GM12892 (cell line): ENCODE results near the gene PRKAG2.

Experiments used
- DNase-seq: peaks from one replicate; pipeline ENCODE4 v3.0.0; 2011; ENCODE audit not compliant: insufficient read length
- FAIRE-seq: peaks from 2 replicates; lab custom pipeline; 2011; peaks lifted over from hg19 to GRCh38; lab: Jason Lieb, UNC
- POLR2A ChIP-seq: IDR thresholded peaks from 2 replicates; pipeline ENCODE4 v1.6.1; 2011; ENCODE audit warnings: low read depth, low read length, control low read depth
- POLR2AphosphoS5 ChIP-seq: IDR thresholded peaks from 2 replicates; pipeline ENCODE4 v1.6.1; 2011; ENCODE audit warnings: low read depth, low read length, control low read depth
- TAF1 ChIP-seq: IDR thresholded peaks from 2 replicates; pipeline ENCODE4 v1.6.1; 2011; ENCODE audit warnings: low read depth, mild to moderate bottlenecking, control low read depth, low read length, borderline replicate concordance

Gene PRKAG2

GRCh38 chr7:151769188-151769821 is 107.6 kb downstream of the PRKAG2 start:
- FAIRE-seq (no peak), DNase-seq (no peak)
- TF ChIP-seq POLR2A (peak; percentile 52; the same call in 1 of the 2 replicates), TAF1 (no peak)

DNA sequence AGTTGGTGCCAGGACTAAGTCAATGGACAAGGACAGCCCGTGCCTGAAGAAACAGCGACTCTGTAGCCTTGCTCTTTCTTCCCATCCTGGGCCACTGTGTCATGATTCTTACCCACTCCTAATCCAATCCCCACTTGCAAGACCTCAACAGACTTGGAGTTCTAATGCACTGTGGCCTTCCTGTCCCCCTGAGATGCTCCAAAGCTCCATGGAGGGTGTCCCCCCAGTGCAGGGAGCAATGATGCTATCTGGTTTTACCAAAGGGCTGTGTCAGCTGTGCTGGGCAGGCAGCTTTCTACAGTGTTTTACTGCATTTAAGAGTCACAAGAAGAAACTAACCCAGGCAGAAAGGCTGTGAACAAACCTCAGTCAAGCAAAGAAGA is 108.1 kb downstream of the PRKAG2 start:
- no peak for FAIRE-seq
- TF ChIP-seq TAF1 (no peak), POLR2A (no peak), POLR2AphosphoS5 (no peak)
- DNase-seq: no peak

- TF ChIP-seq TAF1 (no peak), POLR2AphosphoS5 (no peak), POLR2A (no peak)
- FAIRE-seq: no peak
- no peak for DNase-seq
These were observed 109.4 kb downstream of the PRKAG2 start for GRCh38 chr7:151767557-151767956.

- FAIRE-seq: no peak
- no peak for DNase-seq
These were observed 112.6 kb downstream of the PRKAG2 start for GRCh38 chr7:151764056-151764920.

DNA sequence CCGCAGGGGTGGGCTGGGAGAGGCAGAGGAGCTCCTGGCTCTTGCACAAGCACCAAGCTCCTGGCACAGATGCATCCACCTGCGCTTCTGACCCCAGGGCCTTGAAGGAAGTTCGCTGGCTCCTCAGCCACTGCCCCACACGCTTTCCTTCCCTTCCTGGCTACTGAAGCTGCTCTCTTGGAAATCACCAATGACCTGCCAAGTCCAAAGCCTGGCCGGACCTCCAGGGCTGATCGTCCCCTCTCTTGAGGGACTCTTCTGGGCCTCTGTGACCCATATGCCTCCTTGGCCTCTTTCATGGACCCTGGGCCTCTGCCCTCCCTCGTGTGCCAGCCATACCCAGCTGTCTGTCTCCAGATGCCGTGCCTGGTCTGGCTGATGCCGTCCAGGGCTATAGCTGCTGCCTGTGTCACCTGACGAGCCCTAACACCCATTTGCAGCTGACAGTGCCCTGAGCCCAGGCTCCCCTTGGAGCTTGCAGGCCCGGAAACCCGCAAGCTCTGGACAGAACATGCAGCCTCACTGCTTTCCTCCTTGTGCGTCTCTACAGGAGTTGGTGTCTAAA is 113.4 kb downstream of the PRKAG2 start:
- DNase-seq (no peak), FAIRE-seq (no peak)
- TF ChIP-seq POLR2A: no peak
- no peak for TF ChIP-seq POLR2AphosphoS5
- TF ChIP-seq TAF1: no peak

More at GRCh38 chr7:151764056-151764920, 112.6 kb downstream of the PRKAG2 start:
- TF ChIP-seq POLR2A (no peak), POLR2AphosphoS5 (no peak), TAF1 (no peak)

DNA sequence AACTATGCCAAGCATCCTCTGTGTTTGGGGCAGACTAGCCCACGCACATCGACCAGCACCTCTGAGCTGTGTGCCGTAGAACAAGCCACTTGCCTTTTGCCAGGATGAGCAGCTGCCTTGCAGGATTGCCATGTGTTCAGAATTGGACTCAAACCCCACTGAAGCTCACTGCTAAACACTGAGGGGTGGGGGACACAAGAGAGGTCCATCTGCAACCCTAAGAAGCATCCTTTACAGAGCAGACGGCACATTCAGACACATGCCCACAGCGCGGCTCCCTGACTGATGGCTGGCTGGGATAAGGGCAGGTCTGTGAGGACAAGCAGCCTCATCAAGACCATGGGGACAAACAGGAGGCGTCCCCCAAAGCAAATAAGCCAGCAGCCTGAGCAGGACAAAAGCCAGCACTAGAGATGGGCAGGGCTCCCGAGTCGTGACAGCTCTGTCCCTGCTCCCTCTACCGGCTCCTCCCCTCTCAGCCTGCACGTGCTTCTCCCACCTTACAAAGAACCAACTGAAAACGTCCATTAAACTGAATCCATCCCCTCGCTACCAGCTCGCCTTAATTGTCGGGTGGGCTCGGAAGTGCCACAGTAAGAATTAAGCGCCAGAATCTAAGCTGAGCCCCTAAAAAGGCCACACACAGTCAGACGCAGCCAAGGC is 114.2 kb downstream of the PRKAG2 start:
- FAIRE-seq: no peak
- TF ChIP-seq POLR2AphosphoS5 (no peak), TAF1 (no peak), POLR2A (no peak)
- no peak for DNase-seq

- DNase-seq: no peak
- FAIRE-seq: no peak
- TF ChIP-seq POLR2A (no peak), TAF1 (no peak), POLR2AphosphoS5 (no peak)
These were observed 115.0 kb downstream of the PRKAG2 start for GRCh38 chr7:151761957-151762356.

GRCh38 chr7:151761231-151761630 is 115.7 kb downstream of the PRKAG2 start:
- DNase-seq (no peak), FAIRE-seq (no peak)
- TF ChIP-seq POLR2AphosphoS5 (no peak), TAF1 (no peak), POLR2A (no peak)

GRCh38 chr7:151759591-151760042 is 117.3 kb downstream of the PRKAG2 start:
- FAIRE-seq (peak; percentile 95), DNase-seq (peak; percentile 64)
- TF ChIP-seq POLR2AphosphoS5 (no peak), TAF1 (no peak), POLR2A (no peak)

DNA sequence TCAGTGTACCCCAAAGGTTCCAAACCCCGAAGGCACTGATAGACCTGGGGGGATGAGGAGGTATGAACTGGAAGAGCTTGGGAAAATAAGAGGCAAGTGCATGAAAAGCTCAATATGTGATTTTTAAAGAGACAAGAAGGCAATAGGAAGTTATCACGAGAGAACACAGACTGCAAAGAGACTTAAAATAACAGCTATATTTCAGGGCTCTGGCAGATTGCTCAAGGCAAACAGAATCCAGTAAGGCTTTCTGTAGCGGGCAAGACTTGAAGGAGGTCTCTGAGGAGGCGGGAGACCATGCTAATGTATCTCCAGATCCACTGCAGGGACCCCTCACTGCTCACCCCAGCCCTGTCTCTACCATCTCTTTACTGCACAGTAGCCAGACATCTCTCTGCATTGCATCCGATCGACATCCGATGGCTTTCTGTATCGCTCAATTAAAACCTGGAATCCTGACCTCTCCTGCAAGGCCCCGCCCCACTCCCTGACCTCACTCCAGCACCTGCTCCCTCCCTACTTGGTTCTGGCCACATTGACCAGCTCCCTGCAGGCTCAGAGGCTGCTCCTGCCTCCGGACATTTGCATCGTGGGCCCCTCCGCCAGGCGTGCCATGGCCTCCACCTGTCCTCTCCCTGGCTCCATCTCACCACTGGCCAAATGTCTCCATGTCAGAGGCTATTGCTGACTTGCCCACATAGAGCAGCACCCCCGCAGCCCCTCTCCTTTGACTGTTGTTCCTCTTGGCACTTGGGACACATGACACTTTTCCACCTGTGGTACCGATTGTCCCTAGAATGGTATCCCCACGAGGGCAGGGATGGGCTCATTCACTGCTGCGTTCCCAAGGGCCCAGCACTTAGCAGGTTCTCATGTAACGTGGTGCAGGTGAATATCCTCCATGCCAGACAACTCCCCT is 118.0 kb downstream of the PRKAG2 start:
- TF ChIP-seq POLR2A (no peak), TAF1 (no peak), POLR2AphosphoS5 (no peak)
- DNase-seq (no peak), FAIRE-seq (no peak)

DNA sequence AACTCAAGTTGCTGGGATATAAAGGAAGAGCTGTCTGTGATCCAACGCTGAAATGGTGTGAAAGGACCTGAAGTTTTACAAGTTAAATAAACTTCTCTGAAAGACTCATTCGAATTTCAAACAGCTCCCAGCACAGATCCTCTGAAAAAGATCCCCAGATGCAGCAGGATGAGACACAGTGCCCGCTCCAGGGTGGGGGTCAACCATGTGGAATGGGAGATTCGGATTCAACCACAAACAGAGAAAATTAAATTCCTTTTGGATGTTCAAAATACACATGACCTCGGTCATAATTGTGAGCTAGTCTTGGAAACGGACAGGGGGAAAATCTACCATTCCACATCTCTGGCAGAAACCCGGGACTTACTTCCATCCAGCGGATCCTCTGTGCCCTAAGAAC is 119.6 kb downstream of the PRKAG2 start:
- TF ChIP-seq POLR2AphosphoS5: no peak
- no peak for TF ChIP-seq TAF1
- no peak for TF ChIP-seq POLR2A
- DNase-seq (no peak), FAIRE-seq (no peak)
